ENCODE results near the gene GAB3. TPM values are rescaled to one million over a fixed set of nuclear protein-coding genes. Genes with fewer than 3 reads are reported as not detected.
"Not testable (repeated sequence)": the region's sequence is repeated elsewhere in the genome, so short reads cannot be mapped to it uniquely, and the experiment has no call there.

GAB3 gene
- total and polyA plus RNA-seq, 9 donors, result 3.2 to 6.7 (median 5.2) TPM

DNA sequence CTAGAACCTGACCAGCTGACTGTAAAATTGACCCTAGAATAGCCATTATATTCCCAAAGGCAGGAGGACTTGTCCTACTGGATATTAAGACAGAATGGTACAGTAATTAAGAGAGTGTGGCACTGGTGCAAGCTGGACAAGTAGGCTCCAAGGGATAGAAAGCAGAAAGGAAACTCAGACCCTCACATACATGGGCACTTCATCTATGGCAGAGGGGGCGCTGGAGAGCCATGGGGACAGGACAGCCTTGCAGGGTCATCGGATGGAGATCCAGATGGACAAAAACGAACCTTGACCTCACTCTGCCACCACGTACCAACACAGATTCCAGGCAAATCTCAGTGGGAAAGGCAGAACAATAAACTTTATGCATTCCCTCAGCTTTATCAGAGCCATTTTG, 40.6 kb downstream of the GAB3 start:
- H3K9me3 ChIP-seq (replicated peaks; ENCODE audit: control insufficient read depth, low read depth, low read length), result no peaks in the 10 kb centered on the region
- H3K27ac ChIP-seq (ENCODE audit: low read length), result no peak overlapping the region
- 51% methylated on average over 4 of the region's 4 CpGs for WGBS (ENCODE audit: insufficient coverage)
- DNase-seq, result no peak
- H3K27me3 ChIP-seq (ENCODE audit: control insufficient read depth, insufficient read depth, low read length), result no peaks in the 10 kb centered on the region
- peaks cover 7% of the 10 kb centered on the region for H3K36me3 ChIP-seq (ENCODE audit: control insufficient read depth, insufficient read depth, low read length)
- no peak overlapping the region for H3K4me3 ChIP-seq (ENCODE audit: low read length)
- H3K4me1 ChIP-seq (ENCODE audit: control insufficient read depth, insufficient read depth, low read length), result no peaks in the 10 kb centered on the region

DNA sequence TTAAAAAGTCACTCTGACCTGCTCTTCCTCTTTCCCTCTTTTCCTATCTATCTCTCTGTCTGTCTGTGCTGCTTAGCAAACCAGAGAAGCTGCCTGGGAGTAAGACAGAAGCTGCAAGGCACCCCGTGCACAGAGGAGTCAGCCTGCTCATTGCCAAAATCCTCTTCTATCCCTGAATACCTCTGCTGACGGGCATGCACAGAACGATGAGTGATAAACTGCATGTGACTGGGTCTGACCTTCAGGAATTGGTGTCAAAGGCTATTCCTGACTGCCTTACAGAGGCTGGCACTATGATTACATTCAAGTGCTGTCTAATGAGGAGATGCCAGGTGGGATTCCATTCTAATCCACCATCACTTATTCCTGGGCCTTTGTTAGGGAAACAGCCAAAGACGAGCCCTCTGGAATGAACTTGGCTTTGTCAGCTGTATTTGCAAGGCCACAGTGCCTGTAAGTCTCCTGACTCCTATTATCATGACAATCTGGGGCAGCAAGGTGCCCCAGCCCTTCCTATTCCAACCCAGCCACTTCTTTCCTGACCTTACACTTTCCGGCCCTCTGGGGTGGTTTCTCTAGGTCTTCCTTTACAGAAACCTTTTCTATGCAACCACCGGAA, 52.1 kb downstream of the GAB3 start:
- Histone ChIP-seq H3K36me3 (ENCODE audit: control insufficient read depth, insufficient read depth, low read length) (peaks cover 4% of the 10 kb centered on the region), H3K27ac (ENCODE audit: low read length) (no peak overlapping the region)

DNA sequence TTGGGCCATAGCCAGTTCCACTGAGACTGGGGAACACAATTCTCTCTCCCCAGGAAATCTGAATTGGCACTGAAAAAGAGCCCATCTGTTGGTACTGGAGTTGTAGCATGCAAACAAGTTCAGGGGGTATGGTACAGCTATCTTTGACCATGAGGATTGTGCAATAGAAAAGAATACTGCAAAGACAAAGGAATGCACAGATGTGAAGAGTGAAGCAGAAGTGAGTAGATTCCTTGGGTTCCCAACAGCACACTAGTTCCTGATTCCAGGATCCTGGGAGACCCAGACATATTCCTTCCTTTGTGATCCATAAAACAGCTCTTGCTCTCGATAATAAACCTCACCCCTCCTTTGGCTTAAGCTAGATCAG, 54.2 kb downstream of the GAB3 start:
- no peaks in the 10 kb centered on the region for H3K9me3 ChIP-seq (replicated peaks; ENCODE audit: control insufficient read depth, low read depth, low read length)
- H3K27ac ChIP-seq (ENCODE audit: low read length), result peak overlapping the region; percentile 39
- peaks cover 4% of the 10 kb centered on the region for H3K36me3 ChIP-seq (ENCODE audit: control insufficient read depth, insufficient read depth, low read length)
- H3K4me1 ChIP-seq (ENCODE audit: control insufficient read depth, insufficient read depth, low read length), result peaks cover 5% of the 10 kb centered on the region
- 60% methylated on average over 1 of the region's 1 CpG for WGBS (ENCODE audit: insufficient coverage)
- no peak overlapping the region for H3K4me3 ChIP-seq (ENCODE audit: low read length)
- DNase-seq, result peak; percentile 32
- H3K27me3 ChIP-seq (ENCODE audit: control insufficient read depth, insufficient read depth, low read length), result no peaks in the 10 kb centered on the region

More for the DNA sequence above, 52.1 kb downstream of the GAB3 start:
- H3K27me3 ChIP-seq (ENCODE audit: control insufficient read depth, insufficient read depth, low read length), result no peaks in the 10 kb centered on the region
- H3K4me3 ChIP-seq (ENCODE audit: low read length), result no peak overlapping the region
- WGBS (ENCODE audit: insufficient coverage), result 66% methylated on average over 3 of the region's 6 CpGs
- peaks cover 5% of the 10 kb centered on the region for H3K4me1 ChIP-seq (ENCODE audit: control insufficient read depth, insufficient read depth, low read length)
- no peaks in the 10 kb centered on the region for H3K9me3 ChIP-seq (replicated peaks; ENCODE audit: control insufficient read depth, low read depth, low read length)
- no peak for DNase-seq

DNA sequence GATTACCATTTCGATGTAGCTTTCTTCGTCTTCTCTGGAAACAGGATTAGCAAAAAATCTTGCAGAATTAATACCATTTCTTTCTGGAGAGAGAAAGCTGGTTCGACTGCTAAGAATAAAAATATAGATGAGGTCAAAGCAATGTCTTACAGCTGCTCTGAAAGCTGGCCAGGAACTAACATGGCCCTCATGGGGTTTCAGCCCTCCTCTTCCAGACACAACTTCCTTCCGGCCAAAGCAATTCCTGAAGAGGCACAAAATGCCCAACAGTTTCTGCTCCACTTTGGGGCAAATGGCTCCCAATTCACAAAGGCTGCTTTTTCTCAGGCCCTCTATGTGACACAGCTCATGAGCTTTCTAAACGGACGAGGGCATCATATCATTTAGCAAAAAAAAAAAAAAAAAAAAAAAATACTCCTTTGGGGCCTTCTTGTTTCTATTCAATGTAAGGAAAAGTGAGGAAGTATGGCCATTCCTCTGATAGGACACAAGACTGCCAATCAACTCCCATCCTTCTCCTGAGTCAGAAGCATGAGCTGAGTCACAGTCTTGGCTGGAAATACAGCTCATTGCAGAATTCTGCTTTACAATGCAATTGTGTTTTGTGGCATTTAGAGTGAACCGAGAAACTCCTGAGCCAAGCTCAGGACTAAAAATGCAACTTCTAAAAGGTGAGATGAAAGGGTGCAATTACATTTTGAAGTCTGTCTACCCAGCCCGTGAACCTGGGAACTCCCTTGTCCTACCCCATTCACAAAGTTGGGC, 54.8 kb downstream of the GAB3 start:
- Histone ChIP-seq H3K9me3 (replicated peaks; ENCODE audit: control insufficient read depth, low read depth, low read length) (no peaks in the 10 kb centered on the region), H3K27ac (ENCODE audit: low read length) (peak overlapping the region; percentile 71), H3K36me3 (ENCODE audit: control insufficient read depth, insufficient read depth, low read length) (peaks cover 4% of the 10 kb centered on the region), H3K27me3 (ENCODE audit: control insufficient read depth, insufficient read depth, low read length) (no peaks in the 10 kb centered on the region), H3K4me1 (ENCODE audit: control insufficient read depth, insufficient read depth, low read length) (peaks cover 5% of the 10 kb centered on the region), H3K4me3 (ENCODE audit: low read length) (no peak overlapping the region)
- WGBS (ENCODE audit: insufficient coverage), result no CpG with 5 or more reads among the region's 8 CpGs
- peak; percentile 93 for DNase-seq

DNA sequence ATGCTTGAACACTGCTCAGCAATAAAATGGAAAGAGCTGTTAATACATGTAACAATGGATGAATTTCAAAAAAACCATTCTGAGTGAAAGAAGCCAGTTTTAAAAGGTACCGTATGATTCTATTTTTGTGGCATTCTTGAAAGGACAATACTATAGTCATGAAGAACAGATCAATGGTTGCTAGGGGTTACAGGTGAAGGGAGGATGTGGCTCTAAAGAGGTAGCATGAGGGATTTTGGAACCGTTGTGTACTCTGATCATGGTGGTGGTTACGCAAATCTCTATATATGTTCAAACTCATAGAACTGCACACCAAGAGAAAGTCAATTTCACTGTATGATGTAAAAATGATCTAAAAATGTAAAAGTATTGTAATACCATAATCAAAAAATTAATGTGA, 57.5 kb downstream of the GAB3 start:
- 86% methylated on average over 1 of the region's 3 CpGs for WGBS (ENCODE audit: insufficient coverage)
- H3K4me3 ChIP-seq (ENCODE audit: low read length), result no peak overlapping the region
- peaks cover 5% of the 10 kb centered on the region for H3K4me1 ChIP-seq (ENCODE audit: control insufficient read depth, insufficient read depth, low read length)
- no peaks in the 10 kb centered on the region for H3K27me3 ChIP-seq (ENCODE audit: control insufficient read depth, insufficient read depth, low read length)
- H3K36me3 ChIP-seq (ENCODE audit: control insufficient read depth, insufficient read depth, low read length), result peaks cover under 1% of the 10 kb centered on the region
- no peak overlapping the region for H3K27ac ChIP-seq (ENCODE audit: low read length)
- H3K9me3 ChIP-seq (replicated peaks; ENCODE audit: control insufficient read depth, low read depth, low read length), result no peaks in the 10 kb centered on the region
- no peak for DNase-seq

DNA sequence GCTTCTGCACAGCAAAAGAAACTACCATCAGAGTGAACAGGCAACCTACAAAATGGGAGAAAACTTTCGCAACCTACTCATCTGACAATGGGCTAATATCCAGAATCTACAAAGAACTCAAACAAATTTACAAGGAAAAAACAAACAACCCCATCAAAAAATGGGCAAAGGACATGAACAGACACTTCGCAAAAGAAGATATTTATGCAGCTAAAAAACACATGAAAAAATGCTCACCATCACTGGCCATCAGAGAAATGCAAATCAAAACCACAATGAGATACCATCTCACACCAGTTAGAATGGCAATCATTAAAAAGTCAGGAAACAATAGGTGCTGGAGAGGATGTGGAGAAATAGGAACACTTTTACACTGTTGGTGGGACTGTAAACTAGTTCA, 60.4 kb downstream of the GAB3 start:
- not testable (repeated sequence) for H3K4me1 ChIP-seq (ENCODE audit: control insufficient read depth, insufficient read depth, low read length); DNase-seq; H3K27me3 ChIP-seq (ENCODE audit: control insufficient read depth, insufficient read depth, low read length); H3K9me3 ChIP-seq (replicated peaks; ENCODE audit: control insufficient read depth, low read depth, low read length); H3K27ac ChIP-seq (ENCODE audit: low read length); H3K36me3 ChIP-seq (ENCODE audit: control insufficient read depth, insufficient read depth, low read length); H3K4me3 ChIP-seq (ENCODE audit: low read length)
- no CpG with 5 or more reads among the region's 2 CpGs for WGBS (ENCODE audit: insufficient coverage)

DNA sequence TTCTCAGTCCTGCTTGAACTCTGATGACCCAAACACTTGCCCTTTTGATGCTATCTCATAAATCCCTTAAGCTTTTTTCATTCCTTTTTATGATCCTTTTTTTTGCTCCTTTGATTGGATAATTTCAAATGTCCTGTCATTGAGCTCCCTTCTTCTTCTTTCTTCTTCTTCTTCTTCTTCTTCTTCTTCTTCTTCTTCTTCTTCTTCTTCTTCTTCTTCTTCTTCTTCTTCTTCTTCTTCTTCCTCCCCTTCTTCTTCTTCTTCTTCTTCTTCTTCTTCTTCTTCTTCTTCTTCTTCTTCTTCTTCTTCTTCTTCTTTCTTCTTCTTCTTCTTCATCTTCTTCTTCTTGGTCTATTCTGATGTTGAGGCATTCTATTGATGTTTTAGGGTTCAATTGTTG, 78.8 kb downstream of the GAB3 start:
- not testable (repeated sequence) for H3K36me3 ChIP-seq (ENCODE audit: control insufficient read depth, insufficient read depth, low read length); H3K4me3 ChIP-seq (ENCODE audit: low read length); H3K27me3 ChIP-seq (ENCODE audit: control insufficient read depth, insufficient read depth, low read length); H3K27ac ChIP-seq (ENCODE audit: low read length); DNase-seq; H3K4me1 ChIP-seq (ENCODE audit: control insufficient read depth, insufficient read depth, low read length)
- peaks cover 14% of the 10 kb centered on the region for H3K9me3 ChIP-seq (replicated peaks; ENCODE audit: control insufficient read depth, low read depth, low read length)

DNA sequence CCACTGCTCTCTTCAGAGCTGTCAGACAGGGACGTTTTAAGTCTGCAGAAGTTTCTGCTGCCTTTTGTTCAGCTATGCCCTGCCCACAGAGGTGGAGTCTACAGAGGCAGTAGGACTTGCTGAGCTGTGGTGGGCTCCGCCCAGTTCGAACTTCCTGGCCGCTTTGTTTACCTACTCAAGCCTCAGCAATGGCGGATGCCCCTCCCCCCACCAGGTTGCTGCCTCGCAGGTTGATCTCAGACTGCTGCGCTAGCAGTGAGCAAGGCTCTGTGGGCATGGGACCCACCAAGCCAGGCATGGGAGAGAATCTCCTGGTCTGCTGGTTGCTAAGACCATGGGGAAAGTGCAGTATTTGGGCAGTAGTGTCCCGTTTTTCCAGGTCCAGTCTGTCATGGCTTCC, 80.0 kb downstream of the GAB3 start:
- H3K27me3 ChIP-seq (ENCODE audit: control insufficient read depth, insufficient read depth, low read length); H3K4me3 ChIP-seq (ENCODE audit: low read length); H3K27ac ChIP-seq (ENCODE audit: low read length); DNase-seq; H3K4me1 ChIP-seq (ENCODE audit: control insufficient read depth, insufficient read depth, low read length); H3K36me3 ChIP-seq (ENCODE audit: control insufficient read depth, insufficient read depth, low read length): not testable (repeated sequence)
- WGBS (ENCODE audit: insufficient coverage), result 83% methylated on average over 4 of the region's 8 CpGs
- peaks cover 14% of the 10 kb centered on the region for H3K9me3 ChIP-seq (replicated peaks; ENCODE audit: control insufficient read depth, low read depth, low read length)

DNA sequence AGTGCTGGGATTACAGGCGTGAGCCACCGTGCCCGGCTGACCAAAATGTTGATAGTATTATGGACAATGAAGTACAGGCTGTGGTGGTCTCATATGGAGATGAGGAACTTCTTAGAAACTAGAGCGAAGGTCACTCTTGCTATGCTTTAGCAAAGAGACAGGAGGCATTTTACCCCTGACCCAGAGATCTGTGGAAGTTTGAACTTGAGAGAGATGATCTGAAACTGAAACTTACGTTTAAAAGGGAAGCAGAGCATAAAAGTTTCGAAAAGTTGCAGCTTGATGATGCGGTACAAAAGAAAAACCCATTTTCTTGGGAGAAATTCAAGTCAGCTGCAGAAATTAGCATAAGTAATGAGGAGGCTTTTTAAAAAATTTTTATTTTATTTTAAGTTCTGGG, 89.0 kb downstream of the GAB3 start:
- 78% methylated on average over 7 of the region's 7 CpGs for WGBS (ENCODE audit: insufficient coverage)
- Histone ChIP-seq H3K9me3 (replicated peaks; ENCODE audit: control insufficient read depth, low read depth, low read length) (peaks cover 5% of the 10 kb centered on the region), H3K27me3 (ENCODE audit: control insufficient read depth, insufficient read depth, low read length) (no peaks in the 10 kb centered on the region), H3K4me3 (ENCODE audit: low read length) (no peak overlapping the region), H3K27ac (ENCODE audit: low read length) (no peak overlapping the region), H3K36me3 (ENCODE audit: control insufficient read depth, insufficient read depth, low read length) (no peaks in the 10 kb centered on the region), H3K4me1 (ENCODE audit: control insufficient read depth, insufficient read depth, low read length) (no peaks in the 10 kb centered on the region)
- DNase-seq, result peak; percentile 7

DNA sequence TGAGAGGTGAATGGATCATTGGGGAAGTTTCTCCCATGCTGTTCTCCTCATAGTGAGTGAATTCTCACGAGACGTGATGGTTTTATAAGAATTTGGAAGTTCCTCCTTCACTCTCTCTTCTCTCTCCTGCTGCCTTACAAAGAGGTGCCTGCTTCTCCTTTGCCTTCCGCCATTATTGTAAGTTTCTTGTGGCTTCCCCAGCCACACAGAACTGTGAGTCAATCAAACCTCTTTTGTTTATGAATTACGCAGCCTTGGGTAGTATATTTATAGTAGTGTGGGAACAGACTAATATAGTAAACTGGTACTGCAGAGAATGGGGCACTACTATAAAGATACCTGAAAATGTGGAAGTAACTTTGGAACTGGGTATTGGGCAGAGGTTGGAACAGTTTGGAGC, 89.7 kb downstream of the GAB3 start:
- WGBS (ENCODE audit: insufficient coverage), result no CpG with 5 or more reads among the region's 4 CpGs
- no peaks in the 10 kb centered on the region for H3K36me3 ChIP-seq (ENCODE audit: control insufficient read depth, insufficient read depth, low read length)

More for the DNA sequence above, 89.7 kb downstream of the GAB3 start:
- H3K4me1 ChIP-seq (ENCODE audit: control insufficient read depth, insufficient read depth, low read length), result no peaks in the 10 kb centered on the region
- H3K27me3 ChIP-seq (ENCODE audit: control insufficient read depth, insufficient read depth, low read length), result no peaks in the 10 kb centered on the region
- H3K9me3 ChIP-seq (replicated peaks; ENCODE audit: control insufficient read depth, low read depth, low read length), result peaks cover 5% of the 10 kb centered on the region
- no peak overlapping the region for H3K4me3 ChIP-seq (ENCODE audit: low read length)
- no peak for DNase-seq
- no peak overlapping the region for H3K27ac ChIP-seq (ENCODE audit: low read length)

All from muscle of leg (tissue), 11 donors.